NK-92 (cell line): Measurements from ENCODE around the gene WDR7.

Experiments
- DNase-seq: peaks from one replicate; lab custom pipeline; 2025; ENCODE audit not compliant: unreplicated experiment; lab: John Stamatoyannopoulos, UW

The WDR7 gene

DNA sequence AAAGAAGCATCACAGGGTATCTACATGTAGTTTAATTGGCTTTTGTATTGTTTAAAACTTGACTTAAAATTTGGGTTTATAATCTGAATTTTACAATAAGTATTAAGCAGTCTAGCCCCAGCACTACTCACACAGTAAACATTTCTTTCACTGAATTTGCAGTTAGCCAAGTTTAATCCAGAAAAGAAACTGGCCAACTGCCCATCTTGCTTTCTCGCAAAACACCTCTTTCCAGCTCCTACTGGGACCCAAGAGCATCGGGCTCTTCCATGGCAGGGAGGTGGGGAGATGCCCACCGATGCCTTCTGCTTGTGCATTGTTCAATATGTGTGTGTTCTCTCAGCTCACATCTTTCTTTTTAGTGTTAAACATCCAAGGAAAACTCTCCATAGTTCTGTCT, 283.0 kb downstream of the WDR7 start:
- DNase-seq: no peak

DNA sequence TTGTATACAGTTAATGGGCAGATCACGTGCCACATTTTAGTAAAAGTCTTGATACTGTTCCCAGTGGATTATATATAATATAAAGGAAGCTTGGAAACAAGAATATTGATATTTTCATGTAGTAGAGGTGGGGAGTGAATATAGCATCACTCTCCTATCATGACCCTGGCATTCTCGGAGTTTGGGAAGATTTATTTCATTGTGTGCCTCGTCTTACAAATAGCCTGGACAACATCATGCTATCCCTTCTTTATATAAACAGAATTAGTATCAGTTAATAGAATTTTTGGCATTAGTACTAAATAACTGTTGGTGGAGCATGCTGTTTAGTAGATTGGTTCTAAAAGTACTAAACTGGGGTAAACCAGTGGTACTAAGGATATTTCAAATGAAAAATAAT, 283.7 kb downstream of the WDR7 start:
- DNase-seq: no peak

- DNase-seq: no peak
These were observed 284.4 kb downstream of the WDR7 start for GRCh38 chr18:56935434-56936040.

- no peak for DNase-seq
These were observed 285.3 kb downstream of the WDR7 start for GRCh38 chr18:56936457-56936856.

GRCh38 chr18:56937874-56938430, 286.8 kb downstream of the WDR7 start:
- no peak for DNase-seq

GRCh38 chr18:56945171-56946083, 294.3 kb downstream of the WDR7 start:
- no peak for DNase-seq

GRCh38 chr18:56947236-56947635, 296.1 kb downstream of the WDR7 start:
- no peak for DNase-seq

DNA sequence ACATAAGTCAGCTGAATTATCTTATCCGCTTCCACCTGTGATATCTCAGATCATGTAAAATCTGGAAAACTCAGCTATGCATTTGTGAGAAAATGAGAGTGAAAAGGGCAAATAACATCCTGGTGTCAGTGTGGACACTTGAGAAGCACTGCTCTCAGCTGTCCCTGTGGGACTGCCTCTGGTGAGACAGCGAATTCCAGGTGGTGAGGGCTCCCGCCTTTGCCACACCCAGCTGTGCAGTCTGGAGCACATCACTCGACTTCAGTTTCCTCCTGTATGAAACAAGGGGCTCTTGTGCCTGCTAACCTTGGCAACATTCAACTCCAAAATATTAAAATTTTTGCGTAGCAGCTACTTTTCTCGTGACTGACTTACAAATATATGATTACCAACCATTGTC, 300.9 kb downstream of the WDR7 start:
- no peak for DNase-seq

- no peak for DNase-seq
These were observed 302.5 kb downstream of the WDR7 start for GRCh38 chr18:56953428-56954198.

- no peak for DNase-seq
These were observed 304.3 kb downstream of the WDR7 start for GRCh38 chr18:56955490-56955889.

GRCh38 chr18:56959120-56959519, 308.0 kb downstream of the WDR7 start:
- DNase-seq: no peak

DNA sequence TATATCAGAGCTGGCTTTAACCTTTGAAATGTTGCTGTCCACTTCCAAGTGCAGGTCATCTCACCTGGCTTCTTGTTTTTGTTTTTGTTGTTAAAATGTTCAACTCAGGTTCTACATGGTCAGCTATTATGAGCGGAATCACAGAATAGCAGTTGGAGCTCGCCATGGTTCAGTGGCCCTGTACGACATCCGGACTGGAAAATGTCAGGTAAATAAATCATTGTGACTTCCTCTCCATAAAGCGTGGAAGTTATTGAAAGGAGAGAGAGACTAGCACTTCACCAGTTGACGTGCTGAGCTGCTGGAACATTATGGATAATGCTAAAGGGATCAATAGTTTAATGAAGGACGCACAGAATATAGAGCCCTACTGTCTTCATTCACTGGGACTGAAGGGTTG, 311.2 kb downstream of the WDR7 start:
- no peak for DNase-seq

GRCh38 chr18:56967035-56967434, 315.9 kb downstream of the WDR7 start:
- no peak for DNase-seq

- DNase-seq: no peak
These were observed 322.3 kb downstream of the WDR7 start for GRCh38 chr18:56973487-56973886.

DNA sequence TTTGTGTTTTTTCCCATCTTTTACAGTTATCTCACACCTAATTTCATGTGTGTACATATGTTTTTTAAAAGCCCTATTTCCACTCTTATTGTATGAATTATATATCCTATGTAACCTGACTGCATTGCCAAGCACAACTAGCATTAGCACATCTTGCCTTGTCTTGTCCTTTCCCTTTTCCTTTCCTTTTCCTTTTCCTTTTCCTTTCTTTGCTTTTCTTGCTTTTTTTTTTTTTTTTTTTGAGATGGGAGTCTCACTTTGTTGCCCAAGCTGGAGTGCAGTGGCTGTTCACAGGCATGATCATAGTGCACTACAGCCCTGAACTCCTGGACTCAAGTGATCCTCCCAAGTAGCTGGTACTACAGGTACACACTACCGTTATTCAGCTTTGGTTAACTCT, 323.0 kb downstream of the WDR7 start:
- DNase-seq: no peak

DNA sequence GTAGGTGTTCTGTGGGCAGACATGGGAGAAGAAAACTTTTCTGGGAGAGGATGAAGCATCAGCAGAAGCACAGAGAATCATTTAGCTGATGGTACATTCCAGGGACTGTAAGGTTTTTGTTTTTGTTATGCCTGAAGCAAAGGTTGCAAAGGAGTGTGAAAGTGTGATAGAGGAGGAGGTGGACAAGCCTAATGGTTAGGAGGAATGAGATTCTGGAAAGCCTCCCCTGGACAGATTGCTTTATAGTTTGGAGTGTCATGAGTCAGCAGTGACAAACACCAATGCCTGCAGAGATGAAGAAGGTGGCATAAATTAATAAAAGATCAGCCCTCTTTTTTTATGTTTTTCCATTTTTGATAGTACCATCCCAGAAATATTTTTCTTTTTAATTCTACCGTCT, 324.1 kb downstream of the WDR7 start:
- no peak for DNase-seq

GRCh38 chr18:56977309-56977708, 326.1 kb downstream of the WDR7 start:
- no peak for DNase-seq

GRCh38 chr18:56977771-56978170, 326.6 kb downstream of the WDR7 start:
- DNase-seq: no peak

DNA sequence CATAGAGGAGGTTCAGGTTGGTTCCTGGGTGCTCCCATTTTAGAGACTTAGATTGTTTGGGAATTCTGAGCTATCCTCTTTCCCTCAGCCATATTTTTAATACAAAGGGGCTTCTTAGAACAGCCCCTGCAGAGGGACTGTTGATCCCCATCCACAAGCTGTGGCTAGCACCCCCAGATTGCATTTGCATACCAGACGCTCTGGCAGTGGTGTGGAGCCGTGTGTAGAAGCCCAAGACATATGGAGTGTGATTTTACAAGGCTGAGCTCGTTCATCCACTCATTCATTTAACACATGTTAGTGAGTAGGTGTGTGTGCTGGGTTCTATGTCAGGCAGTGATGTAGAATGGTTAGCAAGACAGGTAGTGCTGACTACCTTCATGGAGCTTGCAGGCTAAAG, 329.0 kb downstream of the WDR7 start:
- no peak for DNase-seq

DNA sequence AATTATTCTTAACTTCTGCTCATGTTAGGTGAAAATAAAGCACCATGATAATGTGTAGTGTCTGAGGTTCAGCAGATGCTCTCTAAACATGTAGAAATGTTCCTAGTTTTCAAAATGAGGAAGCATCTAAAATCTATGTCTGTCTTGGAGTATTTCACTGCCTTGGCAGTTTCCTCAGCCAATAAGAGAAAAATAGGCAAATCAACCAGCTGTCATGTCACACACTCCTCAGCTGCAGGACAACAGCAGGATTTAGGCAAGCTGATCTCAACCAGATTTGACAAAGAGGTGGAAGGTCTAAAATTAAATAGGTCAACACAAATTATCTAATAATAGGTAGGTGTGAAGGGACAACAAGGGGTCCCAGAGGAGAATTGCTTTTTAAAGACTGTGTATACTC, 331.6 kb downstream of the WDR7 start:
- no peak for DNase-seq

- no peak for DNase-seq
These were observed 332.3 kb downstream of the WDR7 start for GRCh38 chr18:56983275-56983992.
